GM23248 (cell line): ENCODE data around the gene GALK2. TPM values are rescaled to one million over a fixed set of nuclear protein-coding genes. Genes with fewer than 3 reads are reported as not detected.
"Not testable (repeated sequence)": the region's sequence is repeated elsewhere in the genome, so short reads cannot be mapped to it uniquely, and the experiment has no call there.

Experiments used
- DNase-seq: peaks from one replicate; pipeline ENCODE4 v3.0.0-alpha.2; 2015
- H2AFZ ChIP-seq: fragments of 200-600 bp; sonication (generic); 2 replicates; pipeline ENCODE4 v1.6.1; 2016; ENCODE audit warnings: antibody characterized with exemption
- H3F3A ChIP-seq: fragments of 200-600 bp; sonication (generic); 2 replicates; pipeline ENCODE4 v1.6.1; 2016; ENCODE audit warnings: mild to moderate bottlenecking, antibody characterized with exemption, mixed run types; ENCODE audit not compliant: insufficient read depth
- H3K27ac ChIP-seq: fragments of 200-600 bp; sonication (generic); 2 replicates; pipeline ENCODE4 v1.5.1; 2016; ENCODE audit warnings: mild to moderate bottlenecking
- H3K27me3 ChIP-seq: fragments of 200-600 bp; sonication (generic); replicated peaks from 2 replicates; pipeline ENCODE4 v1.6.1; 2016; ENCODE audit warnings: mild to moderate bottlenecking; ENCODE audit not compliant: insufficient read depth
- H3K36me3 ChIP-seq: fragments of 200-600 bp; sonication (generic); 2 replicates; pipeline ENCODE4 v1.6.1; 2016; ENCODE audit warnings: low read depth, mild to moderate bottlenecking
- H3K4me1 ChIP-seq: fragments of 200-600 bp; sonication (generic); 2 replicates; pipeline ENCODE4 v1.6.1; 2016; ENCODE audit warnings: mild to moderate bottlenecking; ENCODE audit not compliant: insufficient read depth
- H3K4me2 ChIP-seq: fragments of 200-600 bp; sonication (generic); one replicate; pipeline ENCODE4 v1.6.1; 2016; ENCODE audit warnings: mild to moderate bottlenecking; ENCODE audit not compliant: unreplicated experiment
- H3K4me3 ChIP-seq: fragments of 200-600 bp; sonication (generic); 2 replicates; pipeline ENCODE4 v1.5.1; 2016; ENCODE audit warnings: mild to moderate bottlenecking
- H3K79me2 ChIP-seq: fragments of 200-600 bp; sonication (generic); 2 replicates; pipeline ENCODE4 v1.6.1; 2016; ENCODE audit warnings: mild to moderate bottlenecking; ENCODE audit not compliant: insufficient read depth
- H3K9ac ChIP-seq: fragments of 200-600 bp; sonication (generic); 2 replicates; pipeline ENCODE4 v1.6.1; 2016; ENCODE audit warnings: mild to moderate bottlenecking
- H3K9me2 ChIP-seq: fragments of 200-600 bp; sonication (generic); 2 replicates; pipeline ENCODE4 v1.6.1; 2016; ENCODE audit warnings: mixed run types, mild to moderate bottlenecking, moderate library complexity; ENCODE audit not compliant: insufficient read depth
- H3K9me3 ChIP-seq: fragments of 200-600 bp; sonication (generic); one replicate; pipeline ENCODE4 v1.6.1; 2017; ENCODE audit warnings: low read depth
- H4K20me1 ChIP-seq: fragments of 200-600 bp; sonication (generic); 2 replicates; pipeline ENCODE4 v1.6.0; 2016; ENCODE audit not compliant: insufficient read depth
- EZH2 ChIP-seq: fragments of 200-600 bp; sonication (generic); IDR thresholded peaks from 2 replicates; pipeline ENCODE4 v1.6.1; 2018; ENCODE audit warnings: antibody characterized with exemption, mild to moderate bottlenecking; ENCODE audit not compliant: insufficient read depth, poor library complexity, severe bottlenecking
- EZH2phosphoT487 ChIP-seq: fragments of 200-600 bp; sonication (generic); IDR thresholded peaks from 2 replicates; pipeline ENCODE4 v1.6.1; 2018; ENCODE audit warnings: antibody characterized with exemption, moderate library complexity, mild to moderate bottlenecking, low read depth; ENCODE audit not compliant: insufficient read depth
- WGBS, 2 experiments: methylation state at CpG; one replicate each; pipeline ENCODE4 v1.1.6; 2015 to 2017; ENCODE audit warnings: low lambda C conversion rate in 2 of 2, low coverage in 1 of 2; ENCODE audit errors: missing lambda C conversion rate in 2 of 2; 5-methylcytosine and 5-hydroxymethylcytosine counted together
- in situ Hi-C: fragments of 300-500 bp; cut with MboI; formaldehyde crosslinking; loops from 2 replicates; pipeline ENCODE4 v1.15.0; 2020
- polyA plus RNA-seq: library from polyadenylated mRNA; unstranded; fragments of >200 nt; fragmentation: Nextera tagmentation; extraction: Ambion mirVana; gene quantifications from 2 replicates; pipeline ENCODE4 v1.2.1, GENCODE V29; 2016
- total RNA-seq: library from RNA; depleted of rRNA; stranded (reverse); fragments of >200 nt; shearing (Covaris generic); gene quantifications from 2 replicates; pipeline ENCODE4 v1.2.3, GENCODE V29; 2014

The GALK2 gene
- total and polyA plus RNA-seq, 2 experiments from 2014 or later = 19.7 to 31.8 TPM

DNA sequence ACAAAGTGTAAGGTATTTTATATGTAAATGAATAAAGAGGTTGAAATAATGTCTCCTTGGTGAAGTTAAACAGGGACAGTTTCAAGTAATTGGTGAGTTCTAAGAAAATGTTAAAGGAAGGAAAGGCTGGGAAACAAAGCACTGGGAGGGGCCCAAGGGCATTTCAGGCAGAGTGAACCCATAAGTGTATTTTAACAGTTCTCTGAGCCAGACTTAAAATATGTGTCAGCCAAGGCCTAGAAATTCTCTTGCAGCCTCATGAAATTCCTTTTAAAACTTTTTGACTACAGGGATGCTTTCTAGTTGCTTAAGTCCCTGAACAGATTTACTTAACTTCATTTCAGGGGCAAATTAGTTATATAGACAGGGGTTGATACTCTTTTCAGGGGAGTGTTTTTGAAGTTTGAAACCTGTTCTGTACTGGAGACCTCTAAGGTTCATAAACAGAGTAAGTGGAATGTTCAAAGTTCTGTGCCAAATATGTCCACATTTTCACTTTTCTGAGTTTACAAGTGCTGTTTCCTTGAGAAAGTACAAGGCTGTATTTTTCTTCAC lies 77.6 kb downstream of the GALK2 start:
- Histone ChIP-seq H3K79me2 (peaks cover 15% of the 10 kb centered on the region), H3K9ac (peak overlapping the region; percentile 22; the same call in 1 of the 2 replicates), H2AFZ (0 out of 2 replicates have a peak overlapping the region, but pooled peaks have one; percentile 15), H3K27ac (peak overlapping the region; percentile 52), H3K9me3 (no peaks in the 10 kb centered on the region), H3K27me3 (no peaks in the 10 kb centered on the region), H3K4me1 (peaks cover 31% of the 10 kb centered on the region), H3K4me3 (no peak overlapping the region), H3F3A (peaks cover 32% of the 10 kb centered on the region), H3K4me2 (peak overlapping the region; percentile 26), H3K36me3 (0 out of 2 replicates have a peak, but pooled peaks cover 4% of the 10 kb centered on the region), H3K9me2 (peaks cover 5% of the 10 kb centered on the region; the same call in 1 of the 2 replicates), H4K20me1 (no peaks in the 10 kb centered on the region)
- peak; percentile 63 for DNase-seq
- in situ Hi-C loops = loop anchor here (10.0 to 25.0 kb wide), 3 partner anchors 177 to 1065 kb away; partner anchors contain the start of gene FGF7
- TF ChIP-seq EZH2 = no peak
- no peak for TF ChIP-seq EZH2phosphoT487

DNA sequence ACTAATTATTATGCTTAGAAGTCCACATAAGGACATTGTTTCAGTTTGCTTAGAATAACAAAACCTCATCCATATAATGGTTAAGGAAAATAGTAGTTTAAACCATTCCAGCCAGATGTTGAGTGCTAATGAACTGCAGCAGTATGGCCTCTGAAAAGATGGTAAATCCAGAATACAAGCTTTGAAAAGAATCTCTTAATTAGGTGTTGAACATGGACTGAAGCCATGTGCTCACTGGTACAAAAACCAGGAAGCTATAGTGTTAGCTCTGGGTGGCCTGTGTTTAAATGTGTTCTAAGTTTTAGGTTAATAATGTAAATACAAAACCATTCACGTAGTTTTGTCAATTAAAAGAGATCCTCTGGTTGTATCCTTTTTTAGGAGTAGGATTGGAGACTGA lies 78.2 kb downstream of the GALK2 start:
- peak overlapping the region; percentile 52 for H3K27ac ChIP-seq
- H3K9me2 ChIP-seq = peaks cover 5% of the 10 kb centered on the region; the same call in 1 of the 2 replicates
- H3K4me1 ChIP-seq = peaks cover 24% of the 10 kb centered on the region
- no peak for DNase-seq
- peak overlapping the region; percentile 22; the same call in 1 of the 2 replicates for H3K9ac ChIP-seq
- WGBS, 2 experiments = 100% methylated on average over 1 of the region's 1 CpG
- peaks cover 15% of the 10 kb centered on the region for H3K79me2 ChIP-seq
- no peaks in the 10 kb centered on the region for H3K9me3 ChIP-seq
- 0 out of 2 replicates have a peak, but pooled peaks cover 4% of the 10 kb centered on the region for H3K36me3 ChIP-seq
- H3K4me2 ChIP-seq = peak overlapping the region; percentile 26
- in situ Hi-C loops = loop anchor here (10.0 to 25.0 kb wide), 3 partner anchors 177 to 1064 kb away; partner anchors contain the start of gene FGF7
- H3K27me3 ChIP-seq = no peaks in the 10 kb centered on the region
- TF ChIP-seq EZH2 = no peak
- no peak for TF ChIP-seq EZH2phosphoT487
- H2AFZ ChIP-seq = no peak overlapping the region
- no peak overlapping the region for H3K4me3 ChIP-seq
- H3F3A ChIP-seq = peaks cover 25% of the 10 kb centered on the region
- no peaks in the 10 kb centered on the region for H4K20me1 ChIP-seq

DNA sequence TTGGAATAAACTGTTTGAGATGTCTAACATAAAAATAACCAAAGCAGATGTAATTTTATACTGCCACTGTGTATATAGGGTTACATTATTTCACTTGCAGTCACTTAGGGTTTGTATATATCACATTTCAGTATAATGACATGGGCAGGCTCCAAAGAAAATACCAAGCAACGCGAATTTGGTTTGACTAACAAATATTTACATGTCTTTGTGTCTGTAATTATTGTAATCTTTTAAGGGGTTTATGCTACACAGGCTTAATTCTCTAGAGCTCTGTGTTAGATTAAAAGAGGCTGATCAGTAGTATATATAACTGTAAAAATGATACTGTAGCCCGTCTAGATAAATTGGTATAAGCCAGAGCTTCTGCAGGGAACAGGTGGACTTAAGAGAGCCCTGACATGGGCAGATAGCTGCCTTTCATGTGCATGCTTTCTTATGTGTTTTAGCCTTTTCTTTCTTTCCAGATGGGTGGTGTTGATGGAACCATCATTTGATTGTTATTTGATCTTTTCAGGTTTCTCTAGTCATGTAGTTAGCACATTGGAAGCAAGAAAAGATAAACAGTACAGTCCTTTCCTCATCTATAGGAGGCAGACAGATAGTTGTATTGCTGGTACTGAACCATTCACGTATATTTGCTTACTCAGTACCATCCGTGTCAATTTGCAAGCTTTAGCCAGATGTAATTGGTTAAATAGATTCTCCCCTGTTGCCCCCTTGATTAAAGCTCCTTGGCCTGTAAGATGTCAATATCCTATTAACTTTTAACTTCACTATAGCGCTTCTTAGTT lies 86.1 kb downstream of the GALK2 start:
- TF ChIP-seq EZH2phosphoT487 = no peak
- no peak for TF ChIP-seq EZH2

GRCh38 chr15:49265117-49265516 lies 95.1 kb downstream of the GALK2 start:
- H2AFZ ChIP-seq, H3F3A ChIP-seq, DNase-seq, H3K27me3 ChIP-seq, H3K36me3 ChIP-seq, H4K20me1 ChIP-seq, H3K27ac ChIP-seq, H3K9me2 ChIP-seq, H3K4me2 ChIP-seq, in situ Hi-C loops, H3K4me3 ChIP-seq, H3K79me2 ChIP-seq, H3K9ac ChIP-seq, H3K4me1 ChIP-seq, H3K9me3 ChIP-seq: not testable (repeated sequence)
- 91 to 99% methylated on average over 12 of the region's 12 CpGs for WGBS, 2 experiments

More for the DNA sequence above, 86.1 kb downstream of the GALK2 start:
- H3K9me2 ChIP-seq = no peaks in the 10 kb centered on the region
- H3K79me2 ChIP-seq = peaks cover 11% of the 10 kb centered on the region; the same call in 1 of the 2 replicates
- H3K4me1 ChIP-seq = 0 out of 2 replicates have a peak, but pooled peaks cover 4% of the 10 kb centered on the region
- no peak overlapping the region for H3K9ac ChIP-seq
- WGBS, 2 experiments = 77 to 80% methylated on average over 6 of the region's 6 CpGs
- no peaks in the 10 kb centered on the region for H4K20me1 ChIP-seq
- H3K27me3 ChIP-seq = no peaks in the 10 kb centered on the region
- H3F3A ChIP-seq = no peaks in the 10 kb centered on the region
- H2AFZ ChIP-seq = no peak overlapping the region
- no peak for DNase-seq
- no peaks in the 10 kb centered on the region for H3K9me3 ChIP-seq
- no peaks in the 10 kb centered on the region for H3K36me3 ChIP-seq
- H3K27ac ChIP-seq = no peak overlapping the region
- H3K4me3 ChIP-seq = no peak overlapping the region
- no peak overlapping the region for H3K4me2 ChIP-seq
- in situ Hi-C loops = no loop called here
